Stimulated activated CD8-positive, alpha-beta memory T cell treated with anti-CD3 and anti-CD28 coated beads, Interleukin-7, amount 100 ng/mL, for 24 hours (primary cell): ENCODE results near the gene PCMTD2.
"Not testable (repeated sequence)": the region's sequence is repeated elsewhere in the genome, so short reads cannot be mapped to it uniquely, and the experiment has no call there.

Source experiments
- DNase-seq: peaks from one replicate; pipeline ENCODE4 v3.0.0-alpha.2; 2020; ENCODE audit warnings: low read depth

Gene PCMTD2

DNA sequence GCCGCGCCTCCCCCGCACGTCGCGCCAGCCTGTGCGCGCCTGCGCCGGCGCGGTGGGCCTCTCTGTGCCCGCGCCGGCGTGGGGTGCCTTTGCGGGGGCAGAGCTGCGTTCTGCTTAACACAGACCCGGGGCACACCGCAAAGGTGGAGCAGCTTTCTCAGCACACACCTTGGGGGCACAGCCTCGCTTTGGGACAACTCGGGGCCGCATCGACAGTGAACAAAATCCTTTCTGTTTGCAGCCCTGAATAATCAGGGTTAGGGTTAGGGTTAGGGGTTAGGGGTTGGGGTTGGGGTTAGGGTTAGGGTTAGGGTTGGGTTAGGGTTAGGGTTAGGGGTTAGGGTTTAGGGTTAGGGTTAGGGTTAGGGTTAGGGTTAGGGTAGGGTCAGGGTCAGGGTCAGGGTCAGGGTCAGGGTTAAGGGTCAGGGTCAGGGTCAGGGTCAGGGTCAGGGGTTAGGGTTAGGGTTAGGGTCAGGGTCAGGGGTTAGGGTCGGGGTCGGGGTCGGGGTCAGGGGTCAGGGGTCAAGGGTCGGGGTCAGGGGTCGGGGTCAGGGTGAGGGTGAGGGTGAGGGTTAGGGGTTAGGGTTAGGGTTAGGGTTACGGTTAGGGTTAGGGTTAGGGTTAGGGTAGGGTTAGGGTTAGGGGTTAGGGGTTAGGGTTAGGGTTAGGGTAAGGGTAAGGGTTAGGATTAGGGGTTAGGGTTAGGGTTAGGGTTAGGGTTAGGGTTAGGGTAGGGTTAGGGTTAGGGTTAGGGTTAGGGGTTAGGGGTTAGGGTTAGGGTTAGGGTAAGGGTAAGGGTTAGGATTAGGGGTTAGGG is 31.1 kb downstream of the PCMTD2 start:
- not testable (repeated sequence) for DNase-seq

DNA sequence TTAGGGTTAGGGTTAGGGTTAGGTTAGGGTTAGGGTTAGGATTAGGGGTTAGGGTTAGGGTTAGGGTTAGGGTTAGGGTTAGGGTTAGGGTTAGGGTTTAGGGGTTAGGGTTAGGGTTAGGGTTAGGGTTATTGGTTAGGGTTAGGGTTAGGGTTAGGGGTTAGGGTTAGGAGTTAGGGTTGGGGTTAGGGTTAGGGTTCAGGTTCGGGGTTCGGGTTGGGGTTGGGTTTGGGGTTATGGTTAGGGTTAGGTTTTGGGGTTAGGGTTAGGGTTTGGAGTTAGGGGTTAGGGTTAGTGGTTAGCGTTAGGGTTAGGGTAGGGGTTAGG is 31.7 kb downstream of the PCMTD2 start:
- DNase-seq, result not testable (repeated sequence)

DNA sequence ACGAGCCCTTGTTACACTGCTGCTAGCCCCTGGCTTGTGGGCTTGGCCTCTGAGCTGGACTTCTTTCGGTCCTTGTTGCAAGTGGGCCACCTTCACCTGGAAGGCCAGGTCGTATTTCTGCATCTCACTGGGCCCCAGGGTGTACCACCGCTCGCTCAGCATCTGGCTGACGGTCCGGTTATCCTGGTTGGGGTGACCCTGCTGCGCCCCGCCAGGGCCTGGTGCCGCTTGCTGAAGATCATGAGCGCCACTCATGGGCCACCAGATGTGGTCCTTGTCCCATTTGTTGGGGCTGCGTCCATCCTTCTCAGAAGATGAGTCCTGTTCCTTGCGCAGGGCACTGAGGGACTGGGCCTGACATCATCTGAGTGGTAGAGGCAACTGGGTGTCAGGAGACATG is 36.6 kb downstream of the PCMTD2 start:
- DNase-seq, result not testable (repeated sequence)

DNA sequence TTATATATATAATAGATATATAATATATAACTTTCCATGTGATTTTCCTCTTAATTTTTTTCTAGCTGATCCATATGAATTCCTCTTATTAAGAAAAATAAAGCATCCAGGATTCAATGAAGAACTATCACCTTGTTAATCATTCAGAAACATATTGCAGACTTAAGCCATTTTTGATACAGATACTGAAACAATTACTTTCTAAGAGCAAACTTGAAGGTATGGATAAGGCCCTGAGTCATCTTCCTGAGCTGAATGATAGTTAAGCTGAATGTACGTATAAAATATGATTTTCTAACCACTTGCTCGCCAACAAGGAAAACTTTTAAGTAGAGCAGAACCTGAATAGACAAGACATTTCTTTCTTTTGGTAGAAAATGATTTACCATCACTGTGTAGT is 47.5 kb downstream of the PCMTD2 start:
- not testable (repeated sequence) for DNase-seq

DNA sequence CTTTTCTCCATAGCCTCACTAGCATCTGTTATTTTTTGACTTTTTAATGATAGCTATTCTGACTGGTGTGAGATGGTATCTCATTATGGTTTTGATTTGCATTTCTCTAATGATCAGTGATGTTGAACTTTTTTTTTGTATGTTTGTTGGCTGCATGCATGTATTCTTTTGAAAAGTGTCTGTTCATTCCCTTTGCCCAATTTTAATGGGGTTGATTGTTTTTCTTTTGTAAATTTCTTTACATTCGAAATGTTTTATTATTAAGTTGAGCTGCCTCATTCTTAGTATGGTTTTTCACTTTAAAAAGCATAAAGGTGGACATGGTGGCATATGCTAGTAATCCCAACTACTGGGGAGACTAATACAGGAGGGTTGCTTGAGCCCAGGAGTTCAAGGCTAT is 58.2 kb downstream of the PCMTD2 start:
- DNase-seq, result not testable (repeated sequence)

DNA sequence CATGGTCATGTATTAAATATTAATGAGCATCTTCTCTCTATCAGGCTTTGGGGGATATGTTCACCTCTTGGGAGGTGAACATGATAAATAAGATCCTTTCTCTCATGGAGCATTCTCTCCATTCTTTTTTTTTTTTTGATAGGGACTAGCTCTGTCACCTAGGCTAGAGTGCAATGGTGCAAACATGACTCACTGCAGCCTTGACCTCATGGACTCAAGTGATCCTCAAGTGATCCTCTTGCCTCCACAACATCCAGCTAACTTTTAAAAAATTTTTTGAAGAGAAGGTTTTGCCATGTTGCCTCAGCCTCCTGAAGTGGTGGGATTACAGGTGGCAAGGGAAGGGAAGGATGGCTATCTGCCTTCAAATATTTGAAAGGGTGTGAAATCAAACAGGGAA is 59.8 kb downstream of the PCMTD2 start:
- not testable (repeated sequence) for DNase-seq

DNA sequence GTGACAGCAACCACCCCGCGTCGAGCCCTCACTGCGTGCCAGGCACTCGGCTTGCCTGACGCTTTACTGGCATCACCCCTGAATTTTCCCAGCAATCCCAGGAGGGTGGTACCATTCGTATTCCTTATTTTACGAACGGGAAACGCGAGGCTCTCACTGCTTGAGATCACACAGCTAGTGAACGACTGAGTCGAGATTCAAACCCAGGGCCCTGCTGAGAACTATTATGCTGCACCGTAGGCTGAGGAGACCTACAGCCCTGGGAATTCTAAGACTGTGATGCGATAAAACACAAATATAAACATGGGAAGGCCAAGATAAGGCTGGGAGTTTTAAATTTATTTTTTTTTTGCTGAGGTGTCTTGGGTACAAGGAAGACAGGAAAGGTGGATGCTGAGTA is 60.3 kb downstream of the PCMTD2 start:
- not testable (repeated sequence) for DNase-seq

DNA sequence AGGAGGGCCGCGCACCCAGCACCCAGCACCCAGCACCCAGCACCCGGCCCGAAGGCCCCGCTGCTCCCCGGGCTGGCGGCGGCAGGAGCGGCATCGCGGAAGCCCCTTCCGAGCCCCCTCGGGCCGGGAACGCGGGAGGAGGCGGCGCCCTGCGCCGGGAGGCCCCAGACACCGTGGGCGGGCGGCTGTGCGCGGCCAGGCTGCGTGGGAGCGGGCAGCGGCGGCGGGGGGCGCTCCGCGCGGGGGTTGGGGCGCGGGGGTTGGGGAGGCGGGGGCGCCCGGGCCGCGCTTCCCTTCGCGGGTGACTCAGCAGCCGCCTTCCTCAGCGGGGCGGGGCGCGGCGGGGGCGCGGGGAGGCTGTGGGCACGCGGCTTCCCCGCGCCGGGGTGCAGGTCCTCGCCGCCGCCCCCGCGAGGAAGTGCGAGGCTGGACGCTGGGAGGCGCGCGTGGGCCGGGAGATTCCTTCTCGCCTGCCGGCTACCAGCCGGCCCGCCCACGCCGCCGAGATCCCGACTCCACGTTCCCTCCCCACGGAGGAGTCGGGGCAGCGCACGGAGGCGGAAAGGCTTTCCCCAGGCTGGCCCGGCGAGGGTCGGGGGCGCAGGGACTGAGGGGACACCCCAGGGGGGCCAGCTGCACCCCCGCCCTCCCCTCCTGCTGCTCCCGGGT is 61.0 kb downstream of the PCMTD2 start:
- DNase-seq, result not testable (repeated sequence)

DNA sequence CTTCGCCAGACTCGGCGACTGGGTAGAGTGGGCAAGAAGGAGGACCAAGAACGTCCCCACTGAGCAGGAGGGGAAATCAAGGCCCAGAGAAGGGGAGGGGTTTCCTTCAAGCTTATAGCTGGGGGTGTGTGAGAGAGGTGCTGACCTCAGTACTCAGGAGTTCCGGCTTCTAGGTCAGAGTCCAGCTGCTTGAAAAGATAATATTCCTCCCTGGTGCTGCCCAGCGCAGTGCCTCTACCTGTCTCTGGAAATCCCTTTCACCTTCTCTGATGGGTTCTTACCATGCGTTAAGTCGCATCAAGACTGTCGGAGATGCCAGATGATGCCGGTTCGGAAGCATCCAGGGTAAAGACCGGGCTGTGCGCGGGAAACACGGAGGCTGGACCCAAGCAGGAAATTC is 61.8 kb downstream of the PCMTD2 start:
- not testable (repeated sequence) for DNase-seq

DNA sequence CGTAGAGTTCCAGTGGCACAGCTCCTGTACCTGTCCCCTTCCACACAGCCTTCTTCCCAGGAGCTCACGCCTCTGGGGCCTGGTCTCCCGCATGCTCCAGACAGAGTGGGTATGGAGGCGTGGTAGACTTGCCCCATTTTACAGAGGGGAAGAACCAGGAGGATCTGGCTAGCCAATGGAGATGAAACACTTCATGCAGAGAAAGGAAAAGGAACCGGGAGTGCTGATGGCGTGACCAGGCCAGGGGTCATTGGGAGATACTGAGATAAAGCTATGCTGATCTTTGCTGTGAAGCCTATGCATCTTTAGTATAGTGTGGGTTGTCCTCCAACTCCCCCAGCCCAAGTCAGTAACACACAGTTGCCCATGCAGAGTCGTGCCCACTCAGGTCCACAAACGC is 62.5 kb downstream of the PCMTD2 start:
- DNase-seq, result not testable (repeated sequence)

DNA sequence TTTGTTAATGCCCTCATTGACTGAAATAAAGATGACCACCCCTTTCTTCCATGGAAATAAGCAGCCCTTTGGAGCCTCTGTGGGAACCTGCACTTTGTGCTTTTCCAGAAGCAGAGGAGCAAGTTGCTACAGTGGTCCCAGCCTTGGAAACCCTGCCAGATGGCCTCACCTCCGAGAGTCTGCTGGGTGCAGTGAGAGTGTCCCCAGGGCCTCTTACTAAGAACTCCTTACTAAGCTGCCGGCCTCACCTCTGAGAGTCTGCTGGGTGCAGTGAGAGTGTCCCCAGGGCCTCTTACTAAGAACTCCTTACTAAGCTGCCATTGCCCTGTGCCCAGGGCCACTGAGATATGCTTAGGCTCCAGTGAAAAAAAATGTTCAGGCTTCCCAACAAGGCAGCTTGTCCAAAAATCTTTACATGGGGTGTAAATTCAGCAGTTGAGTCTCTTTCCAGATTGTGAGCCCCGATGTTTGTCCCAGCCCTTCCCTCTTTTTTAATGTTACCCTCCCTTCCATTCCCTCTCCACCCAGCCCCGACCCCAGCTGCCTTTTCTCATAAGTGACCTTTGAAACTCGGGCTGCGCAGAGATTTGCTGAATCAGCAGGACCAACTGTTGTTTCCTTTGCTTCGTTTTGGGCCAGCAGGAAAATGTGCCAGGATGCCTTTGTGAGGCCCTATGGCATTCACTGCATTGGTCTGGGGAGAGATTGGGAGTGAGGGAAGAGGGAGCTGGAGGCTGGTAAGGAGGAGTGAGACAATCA is 66.7 kb downstream of the PCMTD2 start:
- DNase-seq, result not testable (repeated sequence)
